IMR-90 (cell line): ENCODE data around the gene MTMR2. TPM values are rescaled to one million over a fixed set of nuclear protein-coding genes. Genes with fewer than 3 reads are reported as not detected.

Source experiments
- ATAC-seq: fragments of 200-7000 bp; cut with Tn5 transposase; 2 replicates; pipeline ENCODE4 v1.9.1; 2020; ENCODE audit warnings: low read depth, mild to moderate bottlenecking, moderate library complexity
- BruUV-seq: library from RNA; stranded (reverse); fragments of 400-500 nt; replicated peaks from 2 replicates; lab custom pipeline; 2021; lab: Mats Ljungman, UMichigan
- CTCF ChIA-PET: fragments of 300-600 bp; formaldehyde crosslinking; extraction: SDS; loops from one replicate; lab custom pipeline; 2021; ENCODE audit warnings: antibody characterized with exemption; lab: Yijun Ruan, JAX
- POLR2A ChIA-PET: fragments of 300-600 bp; sonication (Branson Sonifier 250); formaldehyde crosslinking; loops from one replicate; lab custom pipeline; 2022; ENCODE audit warnings: antibody characterized with exemption; ENCODE audit not compliant: unreplicated experiment; lab: Charles Lee
- DNase-seq: peaks from one replicate; pipeline ENCODE4 v3.0.0; 2013
- H2AFZ ChIP-seq: replicated peaks from 2 replicates; pipeline ENCODE3; 2013; ENCODE audit warnings: low read length, mild to moderate bottlenecking; ENCODE audit not compliant: poor library complexity
- H2AK5ac ChIP-seq: 2 replicates; pipeline ENCODE4 v1.6.1; 2013; ENCODE audit warnings: low read depth, low read length, inconsistent platforms
- H2AK9ac ChIP-seq: replicated peaks from 2 replicates; pipeline ENCODE3; 2013; ENCODE audit warnings: mild to moderate bottlenecking, low read depth, low read length, moderate library complexity; ENCODE audit not compliant: poor library complexity
- H2BK120ac ChIP-seq: 2 replicates; pipeline ENCODE4 v1.6.1; 2013; ENCODE audit warnings: low read depth, low read length, inconsistent platforms
- H2BK15ac ChIP-seq: 3 replicates; pipeline ENCODE4 v1.6.1; 2013; ENCODE audit warnings: low read depth, low read length, inconsistent platforms
- H2BK20ac ChIP-seq: 2 replicates; pipeline ENCODE4 v1.6.1; 2013; ENCODE audit warnings: low read depth, mild to moderate bottlenecking, inconsistent platforms, low read length, moderate library complexity
- H2BK5ac ChIP-seq: 2 replicates; pipeline ENCODE4 v1.6.1; 2013; ENCODE audit warnings: mild to moderate bottlenecking, low read depth, low read length, inconsistent platforms; ENCODE audit not compliant: poor library complexity, severe bottlenecking
- H3K14ac ChIP-seq: replicated peaks from 2 replicates; pipeline ENCODE4 v1.6.1; 2013; ENCODE audit warnings: low read depth, low read length, inconsistent platforms
- H3K18ac ChIP-seq: 2 replicates; pipeline ENCODE4 v1.6.1; 2013; ENCODE audit warnings: low read depth, low read length, control low read depth
- H3K23ac ChIP-seq: 2 replicates; pipeline ENCODE4 v1.6.1; 2013; ENCODE audit warnings: low read depth, low read length, inconsistent platforms
- H3K27ac ChIP-seq: 2 replicates; pipeline ENCODE4 v1.5.1; 2013; ENCODE audit warnings: mild to moderate bottlenecking, control low read depth, low read length; ENCODE audit not compliant: insufficient read depth
- H3K27me3 ChIP-seq: 2 replicates; pipeline ENCODE4 v1.6.1; 2013; ENCODE audit warnings: low read length; ENCODE audit not compliant: control insufficient read depth, insufficient read depth
- H3K36me3 ChIP-seq: 2 replicates; pipeline ENCODE4 v1.6.1; 2013; ENCODE audit warnings: low read length, mixed read lengths; ENCODE audit not compliant: control insufficient read depth, insufficient read depth
- H3K4ac ChIP-seq: 2 replicates; pipeline ENCODE4 v1.6.1; 2013; ENCODE audit warnings: low read depth, low read length, inconsistent platforms
- H3K4me1 ChIP-seq: 2 replicates; pipeline ENCODE4 v1.6.1; 2013; ENCODE audit warnings: low read length, mixed read lengths; ENCODE audit not compliant: control insufficient read depth, insufficient read depth
- H3K4me2 ChIP-seq: 2 replicates; pipeline ENCODE4 v1.6.1; 2013; ENCODE audit warnings: low read depth, mild to moderate bottlenecking, control low read depth, low read length, moderate library complexity
- H3K4me3 ChIP-seq: 2 replicates; pipeline ENCODE4 v1.5.1; 2013; ENCODE audit warnings: low read depth, mild to moderate bottlenecking, control low read depth, low read length, moderate library complexity; ENCODE audit not compliant: insufficient read depth
- H3K56ac ChIP-seq: 2 replicates; pipeline ENCODE4 v1.6.1; 2013; ENCODE audit warnings: low read length, inconsistent platforms; ENCODE audit not compliant: insufficient read depth; ENCODE audit errors: extremely low read depth
- H3K79me1 ChIP-seq, 2 experiments: 2 replicates each; pipeline ENCODE4 v1.6.1; 2013; ENCODE audit warnings: low read length in 2 of 2, inconsistent platforms in 1 of 2, low read depth in 1 of 2
- H3K9ac ChIP-seq: 2 replicates; pipeline ENCODE4 v1.6.1; 2013; ENCODE audit warnings: low read depth, low read length, control low read depth
- H3K9me1 ChIP-seq: 2 replicates; pipeline ENCODE4 v1.6.1; 2013; ENCODE audit warnings: low read length, inconsistent platforms; ENCODE audit not compliant: insufficient read depth
- H3K9me3 ChIP-seq: 2 replicates; pipeline ENCODE4 v1.6.1; 2013; ENCODE audit warnings: low read length; ENCODE audit not compliant: control insufficient read depth, insufficient read depth
- H4K20me1 ChIP-seq: 2 replicates; pipeline ENCODE4 v1.6.1; 2013; ENCODE audit warnings: low read length, inconsistent platforms; ENCODE audit not compliant: insufficient read depth
- H4K5ac ChIP-seq: 2 replicates; pipeline ENCODE4 v1.6.1; 2013; ENCODE audit warnings: mild to moderate bottlenecking, low read depth, low read length, control low read depth
- H4K8ac ChIP-seq, 2 experiments: 2 replicates each; pipeline ENCODE4 v1.6.1; 2013; ENCODE audit warnings: low read depth in 2 of 2, low read length in 2 of 2, control low read depth in 1 of 2, inconsistent platforms in 1 of 2
- H4K91ac ChIP-seq: 2 replicates; pipeline ENCODE4 v1.6.1; 2013; ENCODE audit warnings: low read depth, low read length, inconsistent platforms; ENCODE audit not compliant: insufficient read depth
- CHD1 ChIP-seq: IDR thresholded peaks from 2 replicates; pipeline ENCODE4 v1.6.1; 2012; ENCODE audit warnings: low read depth, low read length, improper control_type of control experiment
- MAZ ChIP-seq: IDR thresholded peaks from 2 replicates; pipeline ENCODE4 v1.6.1; 2012; ENCODE audit warnings: low read depth, mild to moderate bottlenecking, low read length, improper control_type of control experiment, moderate library complexity, borderline replicate concordance
- NFE2L2 ChIP-seq: fragments of 150-350 bp; IDR thresholded peaks from 2 replicates; pipeline ENCODE4 v1.6.1; 2016; ENCODE audit warnings: low read depth, mild to moderate bottlenecking, low read length
- SMC3 ChIP-seq: fragments of 150-350 bp; IDR thresholded peaks from 2 replicates; pipeline ENCODE4 v1.6.1; 2016; ENCODE audit warnings: low read depth, mild to moderate bottlenecking, antibody characterized with exemption, low read length, moderate library complexity
- WGBS, 2 experiments: methylation state at CpG; one replicate each; pipeline versions ENCODE4 v1.1.5 to v1.1.7; 2013; ENCODE audit warnings: missing lambda C conversion rate in 2 of 2; ENCODE audit not compliant: insufficient read length in 1 of 2; ENCODE audit errors: extremely low coverage in 2 of 2; 5-methylcytosine and 5-hydroxymethylcytosine counted together
- dilution Hi-C: fragments of 300-500 bp; cut with HindIII; formaldehyde crosslinking; loops from one replicate; pipeline ENCODE4 v1.14.3; 2018; ENCODE audit warnings: low sequenced_read_pairs; ENCODE audit not compliant: unreplicated experiment
- in situ Hi-C: fragments of 300-500 bp; cut with MboI; formaldehyde crosslinking; loops from 3 replicates; pipeline ENCODE4 v1.14.3; 2019; ENCODE audit warnings: low sequenced_read_pairs, inconsistent platforms, mixed read lengths
- intact Hi-C: fragments of 100-400 bp; cut with micrococcal nuclease; formaldehyde crosslinking; loops from 2 replicates; pipeline ENCODE4 v1.10.0; 2022
- polyA plus RNA-seq, 3 experiments: library from polyadenylated mRNA; depleted of rRNA; stranded (reverse); fragments of >200 nt; gene quantifications; 2 replicates each; pipeline ENCODE4 v1.2.3, GENCODE V29; 2012; ENCODE audit warnings: low replicate concordance in 1 of 3
- total RNA-seq: library from RNA; depleted of rRNA; stranded (reverse); fragments of >200 nt; gene quantifications from 2 replicates; pipeline ENCODE4 v1.2.3, GENCODE V29; 2012
- TF ChIP-seq, protein P1 (sequence below): conservative IDR thresholded peaks from 2 replicates; pipeline ENCODE4 v1.5.1; 2012; ENCODE audit warnings: mild to moderate bottlenecking, low read depth, low read length, improper control_type of control experiment
- TF ChIP-seq, protein P2 (sequence below): fragments of 150-350 bp; IDR thresholded peaks from 2 replicates; pipeline ENCODE4 v1.6.1; 2016; ENCODE audit warnings: low read depth, mild to moderate bottlenecking, low read length, moderate library complexity, borderline replicate concordance

MTMR2 gene
- total and polyA plus RNA-seq, 2 of the 4 experiments (the other 2 are of a cell fraction) = 16.6 to 30.6 TPM

DNA sequence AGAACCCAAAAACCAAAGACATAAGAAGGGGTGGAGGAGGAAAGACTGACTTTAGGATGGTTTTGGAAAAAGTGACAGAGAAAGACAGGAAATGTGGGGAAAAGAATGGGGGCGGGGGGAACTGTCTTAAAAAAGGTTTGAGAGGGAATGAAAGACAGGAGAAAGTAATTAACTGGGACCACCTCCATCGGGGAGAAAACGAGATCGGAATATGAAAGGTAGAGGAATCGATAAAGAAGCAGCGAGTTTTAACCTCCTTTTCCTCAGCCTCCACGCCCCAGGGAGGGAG lies 524 bp downstream of the MTMR2 start:
- no peak for TF ChIP-seq SMC3
- TF ChIP-seq NFE2L2 = no peak
- TF ChIP-seq, protein P1, sequence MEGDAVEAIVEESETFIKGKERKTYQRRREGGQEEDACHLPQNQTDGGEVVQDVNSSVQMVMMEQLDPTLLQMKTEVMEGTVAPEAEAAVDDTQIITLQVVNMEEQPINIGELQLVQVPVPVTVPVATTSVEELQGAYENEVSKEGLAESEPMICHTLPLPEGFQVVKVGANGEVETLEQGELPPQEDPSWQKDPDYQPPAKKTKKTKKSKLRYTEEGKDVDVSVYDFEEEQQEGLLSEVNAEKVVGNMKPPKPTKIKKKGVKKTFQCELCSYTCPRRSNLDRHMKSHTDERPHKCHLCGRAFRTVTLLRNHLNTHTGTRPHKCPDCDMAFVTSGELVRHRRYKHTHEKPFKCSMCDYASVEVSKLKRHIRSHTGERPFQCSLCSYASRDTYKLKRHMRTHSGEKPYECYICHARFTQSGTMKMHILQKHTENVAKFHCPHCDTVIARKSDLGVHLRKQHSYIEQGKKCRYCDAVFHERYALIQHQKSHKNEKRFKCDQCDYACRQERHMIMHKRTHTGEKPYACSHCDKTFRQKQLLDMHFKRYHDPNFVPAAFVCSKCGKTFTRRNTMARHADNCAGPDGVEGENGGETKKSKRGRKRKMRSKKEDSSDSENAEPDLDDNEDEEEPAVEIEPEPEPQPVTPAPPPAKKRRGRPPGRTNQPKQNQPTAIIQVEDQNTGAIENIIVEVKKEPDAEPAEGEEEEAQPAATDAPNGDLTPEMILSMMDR = no peak
- no peak for TF ChIP-seq CHD1
- TF ChIP-seq, protein P2, sequence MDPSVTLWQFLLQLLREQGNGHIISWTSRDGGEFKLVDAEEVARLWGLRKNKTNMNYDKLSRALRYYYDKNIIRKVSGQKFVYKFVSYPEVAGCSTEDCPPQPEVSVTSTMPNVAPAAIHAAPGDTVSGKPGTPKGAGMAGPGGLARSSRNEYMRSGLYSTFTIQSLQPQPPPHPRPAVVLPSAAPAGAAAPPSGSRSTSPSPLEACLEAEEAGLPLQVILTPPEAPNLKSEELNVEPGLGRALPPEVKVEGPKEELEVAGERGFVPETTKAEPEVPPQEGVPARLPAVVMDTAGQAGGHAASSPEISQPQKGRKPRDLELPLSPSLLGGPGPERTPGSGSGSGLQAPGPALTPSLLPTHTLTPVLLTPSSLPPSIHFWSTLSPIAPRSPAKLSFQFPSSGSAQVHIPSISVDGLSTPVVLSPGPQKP = no peak
- no peak for TF ChIP-seq MAZ
- H3K4me3 ChIP-seq = peak overlapping the region; percentile 86
- peak overlapping the region; percentile 98 for H3K56ac ChIP-seq
- peak overlapping the region; percentile 75 for H2BK15ac ChIP-seq
- peak overlapping the region; percentile 76 for H3K4me2 ChIP-seq
- H3K27ac ChIP-seq = peak overlapping the region; percentile 99
- no peaks in the 10 kb centered on the region; the same call in 1 of the 2 replicates for H4K20me1 ChIP-seq
- no peaks in the 10 kb centered on the region for H3K36me3 ChIP-seq
- H3K14ac ChIP-seq = peak overlapping the region; percentile 91
- H2BK20ac ChIP-seq = peak overlapping the region; percentile 48; the same call in 1 of the 2 replicates
- intact Hi-C loops (loop anchor here (2.0 to 10.0 kb wide), 5 partner anchors 46 to 469 kb away; partner anchors contain the start of gene JRKL), in situ Hi-C loops (no loop called here), dilution Hi-C loops (no loop called here)
- DNase-seq (no peak), ATAC-seq (no peak)
- H3K9me3 ChIP-seq = no peaks in the 10 kb centered on the region
- ChIA-PET CTCF (interaction anchor here (1.5 kb wide), 1 partner anchor 102 kb away, joined by 3 read pairs; no protein-coding TSS in a partner anchor), POLR2A (interaction anchor here (0.7 kb wide), 1 partner anchor 52 kb away, joined by 3 read pairs; no protein-coding TSS in a partner anchor)
- H2BK120ac ChIP-seq = peak overlapping the region; percentile 97
- BruUV-seq = TSS peak; percentile 78
- peaks cover 18 to 43% of the 10 kb centered on the region in 2 experiments for H3K79me1 ChIP-seq
- no peak overlapping the region for H2AK5ac ChIP-seq
- H2AK9ac ChIP-seq = peak overlapping the region; percentile 97
- H4K8ac ChIP-seq = peak overlapping the region; percentile 97 to 98
- peak overlapping the region; percentile 99 for H3K4ac ChIP-seq
- peak overlapping the region; percentile 94 for H4K5ac ChIP-seq
- peak overlapping the region; percentile 98 for H2AFZ ChIP-seq
- 0 out of 2 replicates have a peak, but pooled peaks cover 1% of the 10 kb centered on the region for H3K4me1 ChIP-seq
- peak overlapping the region; percentile 94 for H2BK5ac ChIP-seq
- peak overlapping the region; percentile 83 for H3K9ac ChIP-seq
- no peaks in the 10 kb centered on the region for H3K27me3 ChIP-seq
- WGBS, 2 experiments = 0% methylated on average over 1 of the region's 7 CpGs; no CpG with 5 or more reads in 1 of the 2 experiments
- H3K9me1 ChIP-seq = peaks cover 4% of the 10 kb centered on the region; the same call in 1 of the 2 replicates
- H3K18ac ChIP-seq = peak overlapping the region; percentile 72
- H3K23ac ChIP-seq = peak overlapping the region; percentile 83
- peak overlapping the region; percentile 96 for H4K91ac ChIP-seq
